Fibroblast of mammary gland (primary cell): ENCODE measurements around the gene NLRP13.
"Not testable (repeated sequence)": the region's sequence is repeated elsewhere in the genome, so short reads cannot be mapped to it uniquely, and the experiment has no call there.

Source experiments
- DNase-seq: peaks from one replicate; pipeline ENCODE4 v3.0.0-alpha.2; 2010; ENCODE audit warnings: low read depth
- H3K4me3 ChIP-seq: 2 replicates; pipeline ENCODE4 v1.5.1; 2011; ENCODE audit warnings: low read depth, mild to moderate bottlenecking, low read length, moderate library complexity; ENCODE audit not compliant: control insufficient read depth
- TF ChIP-seq, protein P1 (sequence below): conservative IDR thresholded peaks from 2 replicates; pipeline ENCODE4 v1.5.1; 2011; ENCODE audit warnings: low read depth, low read length, inconsistent platforms; ENCODE audit not compliant: control insufficient read depth, insufficient read depth

Gene NLRP13

DNA sequence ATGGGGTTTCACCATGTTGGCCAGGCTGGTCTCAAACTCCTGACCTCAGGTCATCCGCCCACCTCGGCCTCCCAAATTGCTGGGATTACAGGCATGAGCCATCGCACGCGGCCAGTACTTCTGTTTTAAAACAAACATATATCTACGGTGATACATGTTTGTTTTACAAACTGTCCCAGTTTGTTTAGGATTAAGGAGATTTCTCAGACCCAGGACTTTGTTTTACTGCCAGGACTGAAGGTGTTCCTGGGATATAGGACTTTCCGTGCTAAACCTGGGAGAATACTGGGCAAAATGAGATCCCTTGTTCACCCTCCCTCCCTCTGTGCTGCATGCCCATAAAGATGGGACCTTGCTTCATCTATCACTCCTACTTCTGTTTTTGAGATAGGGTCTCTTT lies 24.3 kb upstream of the NLRP13 start:
- H3K4me3 ChIP-seq, result no peak overlapping the region
- DNase-seq, result no peak
- TF ChIP-seq, protein P1, sequence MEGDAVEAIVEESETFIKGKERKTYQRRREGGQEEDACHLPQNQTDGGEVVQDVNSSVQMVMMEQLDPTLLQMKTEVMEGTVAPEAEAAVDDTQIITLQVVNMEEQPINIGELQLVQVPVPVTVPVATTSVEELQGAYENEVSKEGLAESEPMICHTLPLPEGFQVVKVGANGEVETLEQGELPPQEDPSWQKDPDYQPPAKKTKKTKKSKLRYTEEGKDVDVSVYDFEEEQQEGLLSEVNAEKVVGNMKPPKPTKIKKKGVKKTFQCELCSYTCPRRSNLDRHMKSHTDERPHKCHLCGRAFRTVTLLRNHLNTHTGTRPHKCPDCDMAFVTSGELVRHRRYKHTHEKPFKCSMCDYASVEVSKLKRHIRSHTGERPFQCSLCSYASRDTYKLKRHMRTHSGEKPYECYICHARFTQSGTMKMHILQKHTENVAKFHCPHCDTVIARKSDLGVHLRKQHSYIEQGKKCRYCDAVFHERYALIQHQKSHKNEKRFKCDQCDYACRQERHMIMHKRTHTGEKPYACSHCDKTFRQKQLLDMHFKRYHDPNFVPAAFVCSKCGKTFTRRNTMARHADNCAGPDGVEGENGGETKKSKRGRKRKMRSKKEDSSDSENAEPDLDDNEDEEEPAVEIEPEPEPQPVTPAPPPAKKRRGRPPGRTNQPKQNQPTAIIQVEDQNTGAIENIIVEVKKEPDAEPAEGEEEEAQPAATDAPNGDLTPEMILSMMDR, result no peak

- not testable (repeated sequence) for DNase-seq, H3K4me3 ChIP-seq
Measured at GRCh38 chr19:55950566-55950965, 18.4 kb upstream of the NLRP13 start.

GRCh38 chr19:55947532-55947931 lies 15.4 kb upstream of the NLRP13 start, which contains the start of gene NLRP8:
NLRP8 (plus strand) TSS chr19:55947832.
- TF ChIP-seq, protein P1, result no peak

DNA sequence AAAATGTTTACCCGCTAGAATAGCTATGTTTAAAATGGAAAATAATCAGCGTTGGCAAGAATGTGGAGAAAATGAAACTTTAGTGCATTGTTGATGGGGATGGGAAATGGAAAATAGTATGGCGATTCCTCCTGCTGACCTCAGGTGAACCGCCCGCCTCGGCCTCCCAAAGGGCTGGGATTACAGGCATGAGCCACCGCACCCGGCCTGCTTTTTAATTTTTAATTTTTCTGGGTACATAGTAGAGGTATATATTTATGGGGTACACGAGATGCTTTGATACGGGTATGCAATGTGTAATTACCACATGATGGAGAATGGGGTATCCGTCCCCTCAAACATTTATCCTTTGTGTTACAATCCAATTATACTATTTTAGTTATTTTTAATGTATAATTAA lies 8.2 kb upstream of the NLRP13 start:
- no peak for DNase-seq
- TF ChIP-seq, protein P1, result no peak

More at GRCh38 chr19:55947532-55947931, 15.4 kb upstream of the NLRP13 start, which contains the start of gene NLRP8:
- H3K4me3 ChIP-seq, result no peak within 1 kb of the TSS
- DNase-seq, result no peak

GRCh38 chr19:55939206-55939605 lies 7.1 kb upstream of the NLRP13 start:
- TF ChIP-seq, protein P1, result no peak
- DNase-seq, result no peak

More for the DNA sequence above, 8.2 kb upstream of the NLRP13 start:
- no peak overlapping the region for H3K4me3 ChIP-seq

DNA sequence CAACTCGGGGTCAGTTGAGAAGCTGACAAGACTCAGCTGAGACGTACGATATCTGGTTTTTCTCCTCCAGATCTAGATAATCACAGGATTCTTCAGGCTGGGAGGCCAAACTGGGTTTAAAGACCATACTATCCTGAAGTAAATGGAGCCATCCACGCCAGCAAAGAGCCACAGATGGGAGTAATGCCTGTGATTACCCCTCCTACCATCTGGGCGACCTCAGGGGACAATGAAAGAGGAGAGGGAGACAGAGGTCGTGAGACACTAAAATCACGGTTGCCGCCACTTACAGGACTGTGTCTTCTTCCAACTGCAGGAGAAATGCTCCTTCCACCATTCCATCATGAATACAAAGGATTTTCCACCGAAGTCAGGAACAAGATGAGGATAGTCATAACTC lies 3.1 kb upstream of the NLRP13 start:
- TF ChIP-seq, protein P1, result no peak
- no peak overlapping the region for H3K4me3 ChIP-seq
- no peak for DNase-seq

More at GRCh38 chr19:55939206-55939605, 7.1 kb upstream of the NLRP13 start:
- H3K4me3 ChIP-seq, result no peak overlapping the region

DNA sequence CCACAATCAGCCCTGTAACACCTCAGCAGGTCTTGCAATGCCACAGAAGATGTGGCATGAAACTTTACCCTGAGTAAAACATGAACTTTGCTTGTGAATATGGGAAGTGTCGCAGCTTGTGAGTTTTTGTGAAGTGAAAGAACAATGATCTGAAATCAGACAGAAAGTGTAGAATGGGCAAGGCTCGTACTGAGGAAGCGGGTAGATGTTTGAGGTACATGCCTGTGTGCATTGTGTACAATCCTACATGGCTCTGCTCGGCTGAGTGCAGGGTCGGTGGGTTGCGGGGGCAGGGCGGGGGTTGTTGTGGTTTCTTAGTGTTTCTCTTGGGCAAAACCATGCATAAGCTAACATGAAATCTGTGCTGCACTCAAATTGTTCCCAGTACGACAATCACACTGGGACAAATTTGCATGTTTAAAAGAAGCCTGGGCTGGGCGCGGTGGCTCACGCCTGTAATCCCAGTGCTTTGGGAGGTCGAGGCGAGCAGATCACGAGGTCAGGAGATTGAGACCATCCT lies 1.1 kb downstream of the NLRP13 start:
- no peak overlapping the region for H3K4me3 ChIP-seq
- TF ChIP-seq, protein P1, result no peak

DNA sequence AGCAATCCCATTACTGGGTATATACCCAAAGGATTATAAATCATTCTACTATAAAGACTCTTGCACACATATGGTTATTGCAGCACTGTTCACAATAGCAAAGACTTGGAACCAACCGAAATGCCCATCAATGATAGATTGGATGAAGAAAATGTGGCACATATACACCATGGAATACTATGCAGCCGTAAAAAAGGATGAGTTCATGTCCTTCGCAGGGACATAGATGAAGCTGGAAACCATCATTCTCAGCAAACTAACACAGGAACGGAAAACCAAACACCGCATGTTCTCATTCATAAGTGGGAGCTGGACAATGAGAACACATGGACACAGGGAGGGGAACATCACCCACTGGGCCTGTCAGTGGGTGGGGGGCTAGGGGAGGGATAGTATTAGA lies 2.9 kb downstream of the NLRP13 start:
- DNase-seq, H3K4me3 ChIP-seq: not testable (repeated sequence)

More for the DNA sequence above, 1.1 kb downstream of the NLRP13 start:
- no peak for DNase-seq
